ENCODE measurements around the gene PRKG1.

- TF ChIP-seq POLR2A (IDR thresholded peaks at IDR 0.05; ENCODE audit: low read depth, low read length) (no peak), POLR2AphosphoS5 (IDR thresholded peaks at IDR 0.05; ENCODE audit: low read depth, low read length) (no peak), TAF1 (IDR thresholded peaks at IDR 0.05; ENCODE audit: low read depth, low read length) (no peak), POU2F2 (IDR thresholded peaks at IDR 0.05; ENCODE audit: low read depth, low read length) (no peak)
These were observed 1135.9 kb downstream of the PRKG1 start for GRCh38 chr10:52210161-52210560.

Data from GM12891 (cell line).